ENCODE measurements around the gene TSPAN31.

Gene TSPAN31

DNA sequence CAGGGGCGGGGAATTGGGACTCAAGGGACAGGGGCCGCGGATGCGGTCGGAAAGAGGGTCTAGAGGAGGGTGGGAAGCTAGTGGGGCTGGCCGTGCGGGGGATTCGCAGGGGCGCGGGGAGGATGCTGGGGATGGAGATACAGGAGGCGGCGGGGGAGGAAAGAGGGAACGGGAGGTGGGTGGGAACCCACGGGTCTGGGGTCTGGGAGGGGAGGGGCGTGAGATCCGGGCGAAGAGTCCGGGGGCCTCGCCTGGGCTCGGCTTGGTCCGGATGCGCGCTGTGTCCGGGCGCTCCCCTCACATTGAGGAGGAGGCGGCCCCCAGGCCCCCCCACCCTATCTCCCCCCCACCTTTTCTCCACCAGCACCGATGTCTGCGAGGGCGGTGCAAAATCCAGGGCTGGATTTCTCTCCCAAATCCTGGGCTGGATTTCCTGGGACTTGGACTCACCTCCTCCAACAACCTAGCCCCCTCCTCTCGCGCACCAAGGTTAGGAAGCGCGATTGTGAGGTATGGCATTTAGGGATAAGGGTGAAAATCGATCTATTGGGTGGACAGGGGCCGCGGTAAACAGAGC lies 6.1 kb upstream of the TSPAN31 start, which contains the start of gene AGAP2:
Gene AGAP2, minus strand, starts transcription at position 82 of the 577 bp plus-strand sequence. CDS start 496 bp downstream, outside the sequence.
- Mint-ChIP-seq H3K9me3 (no peaks in the 10 kb centered on the region), H3K27ac (peak within 1 kb of the TSS; percentile 71), H3K27me3 (no peaks in the 10 kb centered on the region), H3K36me3 (ENCODE audit: low read depth) (peaks cover 28% of the 10 kb centered on the region), H3K4me1 (ENCODE audit: low read depth) (peaks cover 49% of the 10 kb centered on the region), H3K4me3 (peak within 1 kb of the TSS; percentile 64)

DNA sequence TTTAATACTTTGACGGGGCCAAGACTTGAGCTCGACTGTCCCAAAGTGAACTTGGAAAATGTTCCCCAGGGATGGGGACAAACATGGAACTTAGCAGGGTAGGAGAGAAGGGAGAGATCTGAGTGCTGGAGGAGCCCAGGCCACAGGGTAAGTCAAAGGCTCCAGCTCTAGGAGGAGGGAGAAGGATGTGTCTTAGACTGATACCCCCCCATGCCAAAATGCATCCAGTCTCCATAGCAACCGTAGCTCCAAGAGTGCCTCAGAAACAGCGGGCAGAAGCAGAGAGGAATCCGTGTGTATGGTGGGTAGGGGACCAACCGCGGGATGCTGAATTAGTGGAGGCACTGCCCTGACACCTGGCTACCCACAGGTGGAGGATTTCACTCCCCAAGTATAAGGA lies 5.5 kb upstream of the TSPAN31 start:
- H3K36me3 Mint-ChIP-seq (ENCODE audit: low read depth): peaks cover 23% of the 10 kb centered on the region
- no peaks in the 10 kb centered on the region for H3K9me3 Mint-ChIP-seq
- peaks cover 55% of the 10 kb centered on the region for H3K4me1 Mint-ChIP-seq (ENCODE audit: low read depth)
- H3K27ac Mint-ChIP-seq: peak overlapping the region; percentile 71
- no peaks in the 10 kb centered on the region for H3K27me3 Mint-ChIP-seq
- H3K4me3 Mint-ChIP-seq: peak overlapping the region; percentile 64

DNA sequence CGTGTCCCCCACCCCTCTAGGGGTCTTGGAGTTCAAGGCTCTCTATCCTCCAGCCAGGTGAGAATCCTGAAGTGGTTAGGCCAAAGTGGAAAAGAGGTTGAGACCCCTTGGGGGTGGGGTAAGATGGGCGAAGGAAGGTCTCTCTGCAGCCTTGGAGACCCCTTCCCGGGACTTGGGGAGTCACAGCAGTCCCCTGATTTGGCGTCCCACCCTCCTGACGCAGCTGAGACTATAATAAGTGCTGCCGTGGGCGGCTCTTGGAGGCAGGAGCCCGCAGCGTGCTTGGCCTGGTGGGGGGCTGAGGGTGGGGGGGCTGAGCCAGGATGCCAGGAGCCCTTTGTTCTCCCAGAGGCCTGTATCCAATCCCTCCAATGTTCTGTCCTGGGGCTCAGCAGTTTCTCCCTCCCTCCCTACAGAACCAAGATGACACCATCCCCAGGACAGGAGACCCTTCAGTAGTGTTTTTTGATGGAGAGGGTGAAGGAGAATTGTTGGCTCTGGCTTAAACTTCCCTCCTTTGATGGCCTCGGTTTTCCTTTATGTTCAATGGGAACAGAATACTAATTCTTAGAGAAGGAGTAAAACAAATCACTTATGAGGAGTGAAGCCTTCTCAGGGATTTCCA lies 4.8 kb upstream of the TSPAN31 start:
- peaks cover 16% of the 10 kb centered on the region for H3K36me3 Mint-ChIP-seq (ENCODE audit: low read depth)
- H3K4me1 Mint-ChIP-seq (ENCODE audit: low read depth): peaks cover 56% of the 10 kb centered on the region
- no peak overlapping the region for H3K27ac Mint-ChIP-seq
- no peaks in the 10 kb centered on the region for H3K9me3 Mint-ChIP-seq
- no peaks in the 10 kb centered on the region for H3K27me3 Mint-ChIP-seq
- peak overlapping the region; percentile 64 for H3K4me3 Mint-ChIP-seq

DNA sequence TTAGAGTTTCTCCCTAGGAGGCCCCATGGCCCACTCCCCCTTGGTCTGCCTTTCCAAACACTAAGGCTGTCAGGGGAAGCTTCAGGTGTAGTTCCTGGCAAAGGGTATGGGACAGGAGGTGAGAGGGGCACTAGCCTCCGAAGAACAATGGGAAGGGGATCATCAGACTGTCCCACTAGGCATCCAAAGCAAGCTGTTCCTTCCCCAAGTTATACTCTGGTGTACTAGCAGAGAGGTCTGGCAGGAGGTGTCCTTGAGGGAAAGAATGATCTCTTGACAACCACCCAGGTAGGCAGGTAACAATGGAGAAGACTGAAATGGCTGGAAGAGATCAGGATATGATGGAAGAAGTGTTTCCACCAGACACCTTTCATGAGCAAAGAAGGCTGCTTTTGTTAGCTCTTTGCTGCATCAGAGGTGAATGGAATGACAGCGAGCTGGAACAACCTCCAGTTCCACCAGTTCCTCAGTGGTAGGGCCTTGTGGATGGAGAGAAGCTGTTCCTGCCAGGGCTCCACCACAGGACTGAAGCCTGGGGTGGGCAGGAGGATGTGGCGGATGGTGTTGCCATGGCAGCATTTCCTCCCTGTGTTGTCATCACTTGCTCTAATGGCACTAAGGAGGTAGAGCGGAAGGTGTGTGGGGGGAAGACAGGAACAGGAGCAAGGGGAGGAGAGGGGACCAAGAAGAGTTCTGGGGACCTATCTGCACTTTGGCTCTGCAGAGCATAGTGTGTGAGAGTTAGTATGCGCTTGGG lies 4.0 kb upstream of the TSPAN31 start:
- Mint-ChIP-seq H3K27ac (peak overlapping the region; percentile 92), H3K4me1 (ENCODE audit: low read depth) (peaks cover 63% of the 10 kb centered on the region), H3K36me3 (ENCODE audit: low read depth) (peaks cover 18% of the 10 kb centered on the region), H3K9me3 (no peaks in the 10 kb centered on the region), H3K4me3 (peak overlapping the region; percentile 95), H3K27me3 (no peaks in the 10 kb centered on the region)

DNA sequence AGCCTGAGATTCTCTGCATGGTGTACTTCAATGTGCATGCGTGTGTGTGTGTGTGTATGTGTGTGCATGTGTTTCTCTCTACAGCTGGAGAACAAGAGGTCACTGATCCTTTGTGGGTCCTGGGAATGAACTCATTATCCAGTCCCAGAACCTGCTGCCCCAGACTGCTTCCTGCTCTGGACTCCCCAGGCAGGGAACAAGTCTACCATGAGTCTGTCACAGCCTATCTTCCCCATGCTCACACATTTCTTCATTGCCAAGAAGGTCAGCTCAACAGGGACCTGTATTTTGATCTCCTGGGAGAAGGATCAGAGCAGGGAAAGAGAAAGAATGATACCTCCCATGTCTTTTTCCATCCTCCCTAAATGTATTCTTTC lies 3.4 kb upstream of the TSPAN31 start:
- Mint-ChIP-seq H3K4me1 (ENCODE audit: low read depth) (peaks cover 66% of the 10 kb centered on the region), H3K27ac (peak overlapping the region; percentile 92), H3K4me3 (peak overlapping the region; percentile 95), H3K36me3 (ENCODE audit: low read depth) (peaks cover 20% of the 10 kb centered on the region), H3K27me3 (no peaks in the 10 kb centered on the region), H3K9me3 (no peaks in the 10 kb centered on the region)

DNA sequence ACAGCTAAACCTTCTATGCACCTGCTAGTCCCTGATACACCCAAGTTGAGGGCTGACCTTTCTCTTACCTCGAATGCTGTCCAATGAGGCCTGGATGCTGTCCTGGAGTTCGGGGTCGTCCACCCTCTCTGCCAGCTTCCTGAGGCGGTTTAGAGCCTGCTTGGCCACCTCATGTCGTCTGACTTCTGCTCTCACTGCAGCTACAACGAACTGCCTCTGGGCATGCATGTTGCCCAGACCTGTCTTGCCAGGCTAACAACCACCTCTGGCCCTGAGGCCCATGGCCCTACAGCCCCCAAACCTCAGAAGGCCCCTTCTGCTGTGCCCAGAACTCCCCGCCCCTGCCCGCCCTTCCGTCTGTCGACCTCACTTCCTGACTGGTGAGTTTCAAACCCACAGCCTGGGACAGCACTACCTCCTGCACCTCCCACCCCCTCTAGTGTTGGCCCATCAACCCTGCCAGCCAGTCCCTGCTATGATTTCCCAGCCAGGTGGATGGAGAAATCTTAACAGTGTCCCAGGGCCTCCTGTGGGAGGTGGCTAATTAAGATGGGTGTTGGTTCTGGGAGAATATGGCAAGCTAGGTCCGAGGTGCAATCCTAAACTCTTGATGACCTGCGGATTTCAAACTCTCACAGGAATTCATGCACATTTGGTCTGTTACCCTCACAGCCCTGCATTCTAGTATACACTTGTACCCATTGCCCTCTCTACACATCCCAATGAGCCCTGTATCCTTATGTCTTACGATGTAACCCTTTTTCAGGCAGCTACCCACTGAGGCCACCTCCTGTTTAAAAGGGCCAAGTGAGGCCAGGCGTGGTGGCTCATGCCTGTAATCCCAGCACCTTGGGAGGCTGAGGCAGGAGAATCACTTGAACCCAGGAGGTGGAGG lies 2.7 kb upstream of the TSPAN31 start:
- Mint-ChIP-seq H3K27me3 (no peaks in the 10 kb centered on the region), H3K9me3 (no peaks in the 10 kb centered on the region), H3K36me3 (ENCODE audit: low read depth) (peaks cover 21% of the 10 kb centered on the region), H3K4me1 (ENCODE audit: low read depth) (peaks cover 63% of the 10 kb centered on the region), H3K27ac (peak overlapping the region; percentile 92), H3K4me3 (peak overlapping the region; percentile 95)

DNA sequence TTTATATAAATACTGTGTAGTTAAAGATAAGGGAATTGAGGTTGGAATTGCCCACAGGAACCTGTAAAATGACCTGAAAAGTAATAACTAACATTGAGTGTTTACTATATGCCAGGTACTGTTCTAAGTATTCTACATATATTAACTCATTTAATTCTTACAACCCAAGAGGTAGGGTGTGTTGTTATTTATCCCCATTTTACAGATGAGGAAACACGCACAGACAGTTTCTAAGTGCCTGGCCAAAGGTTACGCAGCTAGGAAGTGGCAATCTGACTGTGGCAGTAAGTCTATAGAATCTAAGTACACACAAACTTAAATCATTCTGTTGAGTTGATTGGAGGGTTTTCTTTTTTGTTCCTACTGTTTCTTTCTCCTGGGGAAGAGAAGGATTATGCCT lies 1.1 kb upstream of the TSPAN31 start:
- peaks cover 34% of the 10 kb centered on the region for H3K36me3 Mint-ChIP-seq (ENCODE audit: low read depth)
- peak overlapping the region; percentile 90 for H3K4me3 Mint-ChIP-seq
- peak overlapping the region; percentile 92 for H3K27ac Mint-ChIP-seq
- no peaks in the 10 kb centered on the region for H3K27me3 Mint-ChIP-seq
- peaks cover 66% of the 10 kb centered on the region for H3K4me1 Mint-ChIP-seq (ENCODE audit: low read depth)
- H3K9me3 Mint-ChIP-seq: no peaks in the 10 kb centered on the region

DNA sequence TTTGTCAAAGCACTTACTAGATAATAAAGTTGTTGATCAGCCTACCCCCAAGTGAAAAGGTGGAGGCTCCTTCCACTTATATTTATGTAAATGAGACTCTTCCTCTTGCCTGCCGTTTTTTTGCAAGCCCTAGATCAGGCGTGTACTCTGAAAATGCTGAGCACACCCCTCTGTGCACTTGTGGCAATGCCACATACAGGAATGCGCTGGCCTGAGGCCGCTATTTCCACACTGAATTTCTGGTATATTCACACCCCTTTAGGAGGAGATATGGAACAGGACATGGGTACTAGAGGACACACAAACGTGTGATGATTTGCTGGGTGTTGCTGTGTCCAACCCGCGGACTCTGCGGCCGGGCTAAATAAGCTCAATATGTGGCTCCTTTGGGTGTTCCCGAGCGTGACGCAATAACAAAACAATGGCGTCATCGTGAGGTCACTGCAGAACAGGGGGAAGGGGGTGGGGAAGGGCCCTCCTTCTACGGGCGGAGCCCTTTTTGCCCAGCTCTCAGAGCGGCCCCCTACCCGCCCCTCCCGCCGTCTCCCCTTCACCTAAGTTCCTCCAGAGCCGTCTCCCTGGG lies 554 bp upstream of the TSPAN31 start:
- Mint-ChIP-seq H3K27me3 (no peaks in the 10 kb centered on the region), H3K27ac (peak overlapping the region; percentile 92), H3K9me3 (no peaks in the 10 kb centered on the region), H3K4me3 (peak overlapping the region; percentile 90), H3K36me3 (ENCODE audit: low read depth) (peaks cover 36% of the 10 kb centered on the region), H3K4me1 (ENCODE audit: low read depth) (peaks cover 66% of the 10 kb centered on the region)

DNA sequence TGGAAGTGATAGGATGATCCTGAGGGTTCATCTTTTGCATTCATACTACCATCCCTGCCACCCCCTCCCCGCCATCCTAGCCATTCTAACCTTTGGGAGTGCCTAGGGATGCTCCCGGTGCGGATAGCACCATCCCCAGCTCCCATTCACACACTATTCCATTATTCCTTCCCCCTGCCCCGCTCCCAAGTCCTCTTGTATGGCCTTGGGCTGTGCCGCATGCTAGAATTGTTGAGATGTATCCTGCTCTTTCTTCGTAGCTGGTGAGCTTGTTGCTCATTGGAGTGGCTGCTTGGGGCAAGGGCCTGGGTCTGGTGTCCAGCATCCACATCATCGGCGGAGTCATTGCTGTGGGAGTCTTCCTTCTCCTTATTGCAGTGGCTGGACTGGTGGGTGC lies 644 bp downstream of the TSPAN31 start:
- Mint-ChIP-seq H3K27me3 (no peaks in the 10 kb centered on the region), H3K27ac (peak overlapping the region; percentile 92), H3K36me3 (ENCODE audit: low read depth) (peaks cover 42% of the 10 kb centered on the region), H3K9me3 (no peaks in the 10 kb centered on the region), H3K4me3 (peak overlapping the region; percentile 90), H3K4me1 (ENCODE audit: low read depth) (peaks cover 61% of the 10 kb centered on the region)

DNA sequence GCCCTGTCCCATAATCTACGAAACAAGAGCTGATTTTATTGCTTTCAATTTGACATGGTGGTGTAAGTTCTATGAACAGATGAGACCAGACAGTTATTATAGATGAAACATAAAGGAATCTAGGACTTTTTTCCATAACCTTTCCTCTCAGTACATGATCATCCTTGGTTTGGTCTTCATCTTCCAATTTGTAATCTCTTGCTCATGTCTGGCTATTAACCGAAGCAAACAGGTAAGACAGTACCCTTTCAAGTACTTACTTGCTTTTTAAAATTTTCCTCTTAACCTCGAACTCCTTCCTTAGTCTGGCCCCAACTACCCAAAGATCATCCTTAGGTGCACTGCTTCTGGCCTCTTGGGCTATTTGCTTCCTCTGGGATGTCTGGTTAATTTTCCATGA lies 1.2 kb downstream of the TSPAN31 start:
- H3K4me3 Mint-ChIP-seq: peak overlapping the region; percentile 90
- H3K9me3 Mint-ChIP-seq: no peaks in the 10 kb centered on the region
- H3K27me3 Mint-ChIP-seq: no peaks in the 10 kb centered on the region
- H3K4me1 Mint-ChIP-seq (ENCODE audit: low read depth): peaks cover 61% of the 10 kb centered on the region
- peak overlapping the region; percentile 92 for H3K27ac Mint-ChIP-seq
- peaks cover 48% of the 10 kb centered on the region for H3K36me3 Mint-ChIP-seq (ENCODE audit: low read depth)

DNA sequence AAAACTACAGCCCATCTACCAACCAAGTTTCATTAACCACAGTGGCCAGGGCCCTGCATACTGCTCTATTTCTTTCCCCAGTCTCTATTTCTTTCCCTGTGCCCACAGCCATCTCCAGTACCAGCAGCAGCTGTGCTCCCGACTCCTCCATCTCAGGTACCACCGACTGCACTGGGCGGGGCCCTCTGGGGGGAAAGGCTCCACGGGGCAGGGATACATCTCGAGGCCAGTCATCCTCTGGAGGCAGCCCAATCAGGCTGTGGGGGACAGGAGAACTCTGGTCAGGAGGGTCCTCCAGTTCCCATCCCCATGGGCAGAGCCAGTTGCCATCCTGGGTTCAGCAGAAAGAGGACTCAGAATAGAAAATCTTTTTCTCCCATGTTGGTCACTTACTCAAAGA lies 4.2 kb downstream of the TSPAN31 start:
- H3K4me1 Mint-ChIP-seq (ENCODE audit: low read depth): peaks cover 72% of the 10 kb centered on the region
- H3K36me3 Mint-ChIP-seq (ENCODE audit: low read depth): peaks cover 58% of the 10 kb centered on the region
- H3K9me3 Mint-ChIP-seq: no peaks in the 10 kb centered on the region
- peak overlapping the region; percentile 28 for H3K27ac Mint-ChIP-seq
- H3K4me3 Mint-ChIP-seq: no peak overlapping the region
- H3K27me3 Mint-ChIP-seq: no peaks in the 10 kb centered on the region

DNA sequence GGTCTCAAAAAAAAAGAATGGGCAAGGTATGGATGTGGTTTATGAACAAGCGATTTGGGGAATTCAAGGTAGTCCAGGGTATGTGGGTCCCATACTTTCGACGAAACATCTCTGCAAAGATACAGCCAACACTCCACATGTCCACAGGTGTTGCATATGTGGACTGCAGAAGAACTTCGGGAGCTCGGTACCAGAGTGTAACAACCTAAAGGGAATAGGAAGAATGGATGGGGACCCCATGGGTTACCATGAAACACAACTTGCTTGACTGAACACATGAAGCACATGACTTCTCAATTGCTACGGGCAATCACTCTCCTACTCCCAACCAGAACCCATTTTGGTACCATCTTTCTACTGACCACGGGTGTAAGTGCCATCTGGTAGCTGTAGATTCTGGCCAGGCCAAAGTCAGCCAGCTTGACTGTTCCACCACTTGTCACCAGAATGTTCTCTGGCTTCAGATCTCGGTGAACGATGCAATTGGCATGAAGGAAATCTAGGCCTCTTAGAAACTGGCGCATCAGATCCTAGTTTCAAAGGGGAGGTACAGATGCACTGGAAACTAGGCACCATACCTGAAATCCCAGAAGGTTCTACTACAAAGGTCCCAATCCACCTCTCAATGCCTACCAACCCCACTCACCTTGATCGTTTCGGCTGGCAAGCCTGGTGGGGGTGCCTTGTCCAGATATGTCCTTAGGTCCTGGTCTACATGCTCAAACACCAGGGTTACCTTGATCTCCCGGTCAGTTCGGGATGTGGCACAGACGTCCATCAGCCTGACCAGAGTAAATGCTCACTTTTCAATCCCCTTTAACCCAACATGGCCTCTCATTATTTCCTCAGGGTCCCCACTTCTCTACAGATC lies 6.0 kb downstream of the TSPAN31 start:
- no peaks in the 10 kb centered on the region for H3K9me3 Mint-ChIP-seq
- H3K27me3 Mint-ChIP-seq: no peaks in the 10 kb centered on the region
- H3K27ac Mint-ChIP-seq: peak overlapping the region; percentile 97
- H3K4me3 Mint-ChIP-seq: peak overlapping the region; percentile 96
- peaks cover 62% of the 10 kb centered on the region for H3K4me1 Mint-ChIP-seq (ENCODE audit: low read depth)
- H3K36me3 Mint-ChIP-seq (ENCODE audit: low read depth): peaks cover 54% of the 10 kb centered on the region

DNA sequence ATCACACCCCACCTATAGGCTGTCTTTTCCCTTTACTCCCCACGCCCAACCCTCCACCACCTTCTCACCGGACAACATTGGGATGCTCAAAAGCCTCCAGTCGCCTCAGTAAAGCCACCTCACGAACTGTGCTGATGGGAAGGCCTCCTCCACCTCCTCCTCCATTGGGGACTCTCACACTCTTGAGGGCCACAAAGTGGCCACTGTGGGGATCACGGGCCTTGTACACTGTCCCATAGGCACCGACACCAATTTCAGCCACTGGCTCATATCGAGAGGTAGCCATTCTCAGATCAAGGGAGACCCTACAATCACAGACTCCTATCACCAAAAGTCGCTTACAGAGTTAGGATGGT lies 6.6 kb downstream of the TSPAN31 start:
- Mint-ChIP-seq H3K27ac (peak overlapping the region; percentile 97), H3K4me1 (ENCODE audit: low read depth) (peaks cover 60% of the 10 kb centered on the region), H3K9me3 (no peaks in the 10 kb centered on the region), H3K36me3 (ENCODE audit: low read depth) (peaks cover 50% of the 10 kb centered on the region), H3K4me3 (peak overlapping the region; percentile 96), H3K27me3 (no peaks in the 10 kb centered on the region)
